ENCODE measurements around the gene ZNF142.
A peak's percentile ranks its signal among the peaks of the same experiment; 100 is the strongest.

Gene ZNF142

GRCh38 chr2:218648787-218649100, 10.7 kb downstream of the ZNF142 start:
- no peak for DNase-seq

DNA sequence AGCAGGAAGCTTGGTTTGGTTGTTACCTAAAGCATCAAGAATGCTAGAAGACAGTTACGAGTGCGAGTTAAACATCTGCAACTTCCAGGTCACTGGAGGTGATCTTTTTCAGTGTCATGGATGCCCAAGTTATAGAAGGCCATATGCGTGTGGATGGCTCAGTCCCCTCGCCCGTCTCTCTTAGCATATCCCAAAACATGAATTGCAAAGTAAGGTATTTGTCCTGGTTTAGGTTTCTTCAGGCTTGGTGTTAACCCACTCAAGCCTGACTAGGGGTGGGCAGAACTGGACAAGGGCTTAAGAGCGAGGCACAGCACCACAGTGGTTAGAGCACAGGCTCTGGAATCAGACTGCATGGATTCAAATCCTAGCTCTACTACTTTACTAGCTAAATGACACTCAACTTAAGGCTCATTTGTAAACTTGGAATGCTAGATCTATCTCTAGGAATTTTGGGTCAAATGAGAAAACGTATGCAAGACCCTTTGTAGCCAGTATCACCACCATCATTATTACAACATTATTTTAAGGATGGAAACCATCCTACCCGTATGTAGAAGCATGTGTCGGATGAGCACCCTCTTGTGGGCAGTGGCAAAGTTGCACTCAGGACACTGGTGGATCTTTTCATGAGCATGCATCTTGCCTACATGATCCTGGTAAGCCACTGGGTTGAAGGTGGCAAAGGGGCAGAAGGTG, 11.2 kb downstream of the ZNF142 start:
- peak; percentile 71 for DNase-seq

- no peak for DNase-seq
Observed at GRCh38 chr2:218645126-218645525, 14.3 kb downstream of the ZNF142 start.

DNA sequence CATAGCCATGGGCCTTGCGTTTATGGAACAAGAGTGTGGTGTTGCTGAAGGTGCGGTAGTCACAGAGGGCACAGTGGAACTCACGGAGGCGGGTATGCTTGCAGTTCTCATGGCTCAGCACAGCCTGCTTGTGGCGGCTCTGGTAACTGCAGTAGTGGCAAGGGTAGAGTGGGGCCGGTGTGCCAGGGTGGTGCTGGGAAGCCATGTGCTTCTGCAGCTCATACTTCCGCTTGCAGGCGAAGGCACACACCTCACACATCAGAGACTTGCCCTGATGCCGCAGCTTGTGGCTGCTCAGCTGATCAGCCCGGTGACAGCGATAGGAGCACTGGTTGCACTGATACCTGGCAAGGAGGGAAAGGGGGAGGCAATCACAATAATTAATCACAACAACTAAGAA, 14.7 kb downstream of the ZNF142 start:
- DNase-seq, result no peak

GRCh38 chr2:218643751-218644310, 15.6 kb downstream of the ZNF142 start:
- no peak for DNase-seq

DNA sequence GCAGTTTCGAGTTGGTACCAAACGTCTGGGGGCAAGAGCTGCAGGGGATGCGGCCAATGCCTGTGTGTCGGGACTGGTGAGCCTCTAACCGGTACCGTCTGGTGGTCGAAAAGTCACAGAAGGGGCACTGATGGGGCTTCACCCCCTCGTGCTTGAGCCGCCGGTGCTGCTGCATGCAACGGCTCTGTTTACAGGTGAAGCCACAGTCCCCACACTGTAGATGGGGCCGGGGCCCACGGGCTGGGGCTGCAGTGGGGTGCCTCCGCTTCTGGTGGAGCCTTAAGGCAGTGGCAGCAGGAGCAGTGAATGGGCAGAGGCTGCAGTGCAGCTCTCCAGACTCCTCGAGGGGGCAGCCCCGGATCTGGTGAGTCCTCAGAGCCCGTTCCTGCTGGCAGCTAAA, 16.6 kb downstream of the ZNF142 start:
- DNase-seq, result no peak

GRCh38 chr2:218642121-218642656, 17.2 kb downstream of the ZNF142 start:
- no peak for DNase-seq

GRCh38 chr2:218638372-218638771, 21.1 kb downstream of the ZNF142 start:
- DNase-seq, result no peak

- DNase-seq, result no peak
Observed at GRCh38 chr2:218635719-218636118, 23.7 kb downstream of the ZNF142 start.

- DNase-seq, result no peak
Observed at GRCh38 chr2:218631837-218632236, 27.6 kb downstream of the ZNF142 start.

DNA sequence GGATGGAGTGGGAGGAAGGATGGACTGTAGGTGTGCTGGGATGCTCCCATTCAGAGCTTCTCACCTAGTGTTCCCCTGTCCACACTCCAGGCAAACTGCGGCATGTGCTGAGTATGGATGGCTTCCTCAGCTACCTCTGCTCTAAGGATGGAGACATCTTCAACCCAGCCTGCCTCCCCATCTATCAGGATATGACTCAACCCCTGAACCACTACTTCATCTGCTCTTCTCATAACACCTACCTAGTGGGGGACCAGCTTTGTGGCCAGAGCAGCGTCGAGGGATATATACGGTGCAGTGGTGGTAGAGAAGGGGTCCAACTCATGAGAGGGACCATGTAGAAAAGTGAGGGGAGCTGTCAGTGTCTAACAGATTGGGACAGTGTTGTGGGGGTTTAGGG, 31.5 kb downstream of the ZNF142 start:
- DNase-seq, result no peak

- DNase-seq, result no peak
Observed at GRCh38 chr2:218626369-218626768, 33.1 kb downstream of the ZNF142 start.

GRCh38 chr2:218623366-218623705, 36.1 kb downstream of the ZNF142 start:
- DNase-seq, result no peak

DNA sequence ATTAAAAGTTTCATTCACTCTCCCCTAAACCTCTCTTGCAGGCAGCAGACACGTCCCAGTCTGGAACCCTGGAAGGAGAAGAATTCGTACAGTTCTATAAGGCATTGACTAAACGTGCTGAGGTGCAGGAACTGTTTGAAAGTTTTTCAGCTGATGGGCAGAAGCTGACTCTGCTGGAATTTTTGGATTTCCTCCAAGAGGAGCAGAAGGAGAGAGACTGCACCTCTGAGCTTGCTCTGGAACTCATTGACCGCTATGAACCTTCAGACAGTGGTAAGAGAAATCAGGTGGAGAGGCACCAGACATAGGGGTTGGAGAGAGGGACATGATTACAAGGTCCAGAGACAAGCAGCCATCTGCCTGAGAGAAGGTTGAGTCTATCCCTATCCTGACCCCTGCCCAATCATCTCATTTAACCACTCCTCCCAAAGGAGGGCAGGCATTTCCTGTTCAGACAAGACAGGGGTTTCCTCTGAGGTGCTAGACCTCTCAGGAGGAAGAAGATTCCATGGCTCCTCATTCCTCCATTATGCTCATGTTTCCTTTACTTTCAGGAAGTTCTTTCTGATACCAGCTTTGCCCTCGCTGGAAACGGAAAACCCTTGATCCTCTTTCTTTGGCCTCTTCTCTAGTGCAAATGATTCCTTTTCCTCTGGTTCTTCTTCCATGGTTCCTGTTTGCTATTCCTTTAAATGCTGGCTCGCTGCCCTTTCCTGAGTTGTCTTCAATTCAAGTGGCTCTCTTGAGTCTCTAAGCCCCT, 36.6 kb downstream of the ZNF142 start:
- DNase-seq, result no peak

DNA sequence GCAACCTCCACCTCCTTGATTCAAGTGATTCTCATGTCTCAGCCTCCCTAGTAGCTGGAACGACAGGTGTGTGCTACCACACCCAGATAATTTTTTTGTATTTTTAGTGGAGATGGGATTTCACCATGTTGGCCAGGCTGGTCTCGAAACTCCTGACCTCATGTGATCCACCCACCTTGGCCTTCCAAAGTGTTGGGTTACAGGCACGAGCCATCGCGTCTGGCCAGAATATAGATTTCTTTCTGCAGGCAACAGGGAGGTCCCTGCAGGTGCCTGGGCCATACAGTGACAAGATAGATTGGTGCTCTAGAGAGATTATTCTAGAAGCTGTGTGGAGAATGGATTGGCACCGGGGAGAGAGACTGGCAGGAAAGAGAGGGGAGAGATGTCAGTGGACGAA, 38.4 kb downstream of the ZNF142 start:
- no peak for DNase-seq

DNA sequence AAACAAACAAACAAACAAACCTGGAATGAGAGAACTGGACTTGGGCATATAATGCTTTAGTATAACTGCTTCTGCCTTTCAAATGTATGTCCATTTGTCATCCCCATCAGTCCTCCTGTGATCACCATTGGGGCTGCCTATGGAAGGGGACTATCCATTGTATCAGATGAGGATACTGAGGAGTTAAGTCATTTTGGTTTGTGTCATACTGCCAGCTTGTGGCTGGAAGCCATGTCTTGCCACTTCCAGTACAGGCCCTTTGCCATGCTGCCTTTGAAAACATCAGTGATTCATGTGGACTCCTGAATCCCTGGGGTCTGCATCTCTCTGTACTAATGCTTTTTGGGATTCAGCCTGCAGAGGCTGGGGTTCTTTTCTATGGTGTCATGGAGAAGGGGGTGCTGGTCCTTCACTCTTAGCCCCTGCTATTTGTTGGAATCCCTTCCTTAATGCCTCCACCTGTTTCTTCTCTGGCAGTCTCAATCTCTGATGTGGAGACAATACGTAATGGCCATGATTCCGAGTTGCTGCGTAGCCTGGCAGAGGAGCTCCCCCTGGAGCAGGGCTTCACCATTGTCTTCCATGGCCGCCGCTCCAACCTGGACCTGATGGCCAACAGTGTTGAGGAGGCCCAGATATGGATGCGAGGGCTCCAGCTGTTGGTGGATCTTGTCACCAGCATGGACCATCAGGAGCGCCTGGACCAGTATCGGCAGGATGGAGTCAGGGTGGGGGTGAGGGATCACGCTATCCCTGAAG, 41.1 kb downstream of the ZNF142 start:
- peak; percentile 16 for DNase-seq

DNA sequence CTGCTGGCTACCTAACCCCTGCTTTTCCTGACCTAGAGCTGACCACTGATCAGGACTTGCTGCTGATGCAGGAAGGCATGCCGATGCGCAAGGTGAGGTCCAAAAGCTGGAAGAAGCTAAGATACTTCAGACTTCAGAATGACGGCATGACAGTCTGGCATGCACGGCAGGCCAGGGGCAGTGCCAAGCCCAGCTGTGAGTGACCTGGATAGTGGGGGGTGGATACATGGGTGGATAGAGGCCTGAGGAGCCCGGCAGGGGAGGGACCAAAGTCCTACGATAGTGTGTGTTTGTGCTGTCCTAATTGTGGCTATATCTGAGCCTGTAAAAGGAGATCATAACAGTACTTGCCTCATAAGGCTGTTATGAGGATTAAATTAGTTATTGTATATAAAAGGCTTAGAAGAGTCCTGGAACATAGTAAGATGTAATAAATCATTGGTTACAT, 43.5 kb downstream of the ZNF142 start:
- no peak for DNase-seq

- no peak for DNase-seq
Observed at GRCh38 chr2:218607436-218608115, 51.8 kb downstream of the ZNF142 start, which contains the start of gene PLCD4. Gene PLCD4 (plus strand): TSS chr2:218607899. CDS start chr2:218615740, 7,841 bp downstream.

- no peak for DNase-seq
Observed at GRCh38 chr2:218605432-218605831, 54.0 kb downstream of the ZNF142 start.

Measured in hematopoietic multipotent progenitor cell treated with erythropoietin and hydrocortisone succinate and interleukin-3 and kit ligand, for 8 days (in vitro differentiated cells).